K562 (cell line): ENCODE results near the gene GPR55. TPM values are rescaled to one million over a fixed set of nuclear protein-coding genes. Genes with fewer than 3 reads are reported as not detected.
A peak's percentile ranks its signal among the peaks of the same experiment; 100 is the strongest.

ENCODE experiments used
- ATAC-seq: fragments of 200-7000 bp; cut with Tn5 transposase; 3 replicates; pipeline ENCODE4 v1.9.1; 2020; ENCODE audit warnings: moderate library complexity
- BruUV-seq: library from RNA; stranded (reverse); fragments of 400-500 nt; replicated peaks from 2 replicates; lab custom pipeline; 2021; lab: Mats Ljungman, UMichigan
- CTCF ChIA-PET: fragments of 300-600 bp; formaldehyde crosslinking; extraction: SDS; loops from one replicate; lab custom pipeline; 2021; ENCODE audit warnings: low intra/inter-chr PET ratio; lab: Yijun Ruan, JAX
- POLR2A ChIA-PET: fragments of 300-600, 350-650 bp; sonication (Branson Sonifier 250); formaldehyde crosslinking; extraction: SDS; loops from one replicate; lab custom pipeline; 2021; ENCODE audit warnings: antibody characterized with exemption, inconsistent platforms; lab: Yijun Ruan, JAX
- DNase-seq, 4 experiments: peaks; one replicate each; pipeline versions ENCODE4 v3.0.0 to v3.0.0-alpha.2; 2011 to 2018; ENCODE audit warnings: low spot score in 3 of 4, mixed read lengths in 3 of 4; ENCODE audit errors: extremely low read depth in 1 of 4
- FAIRE-seq: peaks from 2 replicates; lab custom pipeline; 2011; peaks lifted over from hg19 to GRCh38; lab: Jason Lieb, UNC
- H2AFZ ChIP-seq: 2 replicates; pipeline ENCODE4 v1.6.0; 2011; ENCODE audit warnings: low read depth, low read length, control low read depth, inconsistent platforms
- H3K27ac ChIP-seq: fragments of 200-600 bp; 3 replicates; pipeline ENCODE4 v1.8.0; 2011; ENCODE audit warnings: low read depth, mild to moderate bottlenecking, control low read depth, inconsistent platforms, low read length, moderate library complexity, mixed read lengths; ENCODE audit errors: extremely low read depth
- H3K27me3 ChIP-seq, 2 experiments: fragments of 300-600 bp in 1 of 2; 2 replicates in 1 of 2; 3 replicates in 1 of 2; pipeline versions ENCODE4 v1.6.0 to v1.8.0; 2011; ENCODE audit warnings: inconsistent platforms in 2 of 2, low read length in 2 of 2, mild to moderate bottlenecking in 1 of 2, mixed read lengths in 1 of 2, moderate library complexity in 1 of 2; ENCODE audit not compliant: control insufficient read depth in 2 of 2, insufficient read depth in 2 of 2
- H3K36me3 ChIP-seq: fragments of 300-600 bp; 3 replicates; pipeline ENCODE4 v1.8.0; 2011; ENCODE audit warnings: mild to moderate bottlenecking, low read length, inconsistent platforms; ENCODE audit not compliant: control insufficient read depth, insufficient read depth
- H3K4me1 ChIP-seq, 2 experiments: fragments of 200-600 bp in 1 of 2; replicated peaks in 1 of 2; 2 replicates in 1 of 2; 3 replicates in 1 of 2; pipeline versions ENCODE4 v1.5.1 to v1.8.0; 2011; ENCODE audit warnings: inconsistent platforms in 2 of 2, low read length in 2 of 2, mild to moderate bottlenecking in 1 of 2, mixed read lengths in 1 of 2, moderate library complexity in 1 of 2; ENCODE audit not compliant: control insufficient read depth in 2 of 2, insufficient read depth in 2 of 2
- H3K4me2 ChIP-seq: 2 replicates; pipeline ENCODE4 v1.6.1; 2011; ENCODE audit warnings: low read length, control low read depth, inconsistent platforms, mixed read lengths; ENCODE audit not compliant: insufficient read depth
- H3K4me3 ChIP-seq: fragments of 200-600 bp; sonication (generic), shearing (Covaris generic); 2 replicates; pipeline ENCODE4 v1.5.1; 2016; ENCODE audit warnings: control low read depth, inconsistent platforms
- H3K79me2 ChIP-seq: fragments of 200-600 bp; 3 replicates; pipeline ENCODE4 v1.8.0; 2011; ENCODE audit warnings: low read length, inconsistent platforms; ENCODE audit not compliant: control insufficient read depth, insufficient read depth
- H3K9ac ChIP-seq, 2 experiments: 2 replicates each; pipeline versions ENCODE4 v1.6.0 to v1.6.1; 2011; ENCODE audit warnings: low read depth in 2 of 2, low read length in 2 of 2, control low read depth in 1 of 2, inconsistent platforms in 1 of 2, mild to moderate bottlenecking in 1 of 2, mixed read lengths in 1 of 2; ENCODE audit not compliant: insufficient read depth in 1 of 2
- H3K9me1 ChIP-seq: one replicate; pipeline ENCODE4 v1.6.0; 2011; ENCODE audit warnings: inconsistent platforms, mild to moderate bottlenecking, low read length, moderate library complexity; ENCODE audit not compliant: control insufficient read depth, insufficient read depth
- H3K9me3 ChIP-seq: replicated peaks from 2 replicates; pipeline ENCODE4 v1.5.1; 2011; ENCODE audit warnings: low read depth, low read length, inconsistent platforms; ENCODE audit not compliant: control insufficient read depth, insufficient read depth
- H4K20me1 ChIP-seq: replicated peaks from 2 replicates; pipeline ENCODE4 v1.6.1; 2011; ENCODE audit warnings: low read length, inconsistent platforms, mixed read lengths; ENCODE audit not compliant: control insufficient read depth, insufficient read depth
- BRD4 ChIP-seq: fragments of 200-600 bp; sonication (generic); IDR thresholded peaks from 2 replicates; pipeline ENCODE4 v1.6.1; 2017; ENCODE audit warnings: inconsistent platforms
- FOXK1 ChIP-seq: sonication (generic); formaldehyde crosslinking; IDR thresholded peaks from 2 replicates; pipeline ENCODE4 v1.8.0; 2022; ENCODE audit warnings: missing genetic modification reagents, mild to moderate bottlenecking, borderline replicate concordance
- HDAC3 ChIP-seq: fragments of 450-650 bp; IDR thresholded peaks from 2 replicates; pipeline ENCODE4 v1.6.1; 2018; ENCODE audit warnings: borderline replicate concordance, mild to moderate bottlenecking, moderate library complexity; ENCODE audit not compliant: partially characterized antibody
- KLF13 ChIP-seq: fragments of 450-650 bp; IDR thresholded peaks from 2 replicates; pipeline ENCODE4 v1.6.1; 2016; ENCODE audit warnings: missing genetic modification characterization, low read depth, mild to moderate bottlenecking, missing compliant biosample characterization, moderate library complexity, borderline replicate concordance
- POLR2H ChIP-seq: IDR thresholded peaks from 2 replicates; pipeline ENCODE4 v1.6.1; 2016; ENCODE audit warnings: missing genetic modification characterization, low read depth, mild to moderate bottlenecking, control low read depth, missing compliant biosample characterization, moderate library complexity
- RCOR1 ChIP-seq, 2 experiments: IDR thresholded peaks; 2 replicates each; pipeline ENCODE4 v1.6.1; 2012; ENCODE audit warnings: low read depth in 2 of 2, low read length in 2 of 2, borderline replicate concordance in 1 of 2, improper control_type of control experiment in 1 of 2
- ZNF239 ChIP-seq: fragments of 250-450 bp; sonication (Bioruptor Pico); IDR thresholded peaks from 2 replicates; pipeline ENCODE4 v1.4.0; 2020; ENCODE audit warnings: mild to moderate bottlenecking
- ZNF77 ChIP-seq: fragments of 250-450 bp; sonication (Bioruptor Pico); IDR thresholded peaks from 2 replicates; pipeline ENCODE4 v1.5.0; 2020
- whole genome bisulfite sequencing: fragments of 100-300 bp; shearing (Covaris generic); methylation state at CpG from one replicate; pipeline ENCODE4 v1.1.6; 2016; ENCODE audit warnings: low coverage, mixed read lengths; ENCODE audit not compliant: insufficient coverage; ENCODE audit errors: missing lambda C conversion rate; 5-methylcytosine and 5-hydroxymethylcytosine counted together
- in situ Hi-C: fragments of 300-500 bp; cut with MboI; formaldehyde crosslinking; loops from 4 replicates; pipeline ENCODE4 v1.15.0; 2018; ENCODE audit warnings: inconsistent platforms, mixed read lengths
- intact Hi-C: fragments of 100-400 bp; cut with micrococcal nuclease; formaldehyde crosslinking; loops from 2 replicates; pipeline ENCODE4 v1.14.2; 2022
- polyA plus RNA-seq, 8 experiments: library from polyadenylated mRNA; depleted of rRNA in 4 of 8; stranded (reverse) in 5 of 8; unstranded in 3 of 8; fragments of >200 nt; fragmentation: Nextera tagmentation in 2 of 8; fragmentation: Illumina TruSeq in 1 of 8; extraction: Ambion mirVana in 2 of 8; extraction: Trizol in 1 of 8; gene quantifications; 2 replicates each; pipeline versions ENCODE4 v1.2.1 to v1.2.3, GENCODE V29; 2011 to 2014; ENCODE audit warnings: inconsistent platforms in 1 of 8, missing spikeins in 1 of 8
- total RNA-seq, 7 experiments: library from RNA; depleted of rRNA in 6 of 7; stranded (reverse); fragments of >200 nt in 6 of 7; fragmentation: Illumina TruSeq in 2 of 7; extraction: Trizol in 2 of 7; gene quantifications; 2 replicates each; pipeline versions ENCODE4 v1.2.1 to v1.2.3, GENCODE V29; 2011 to 2021; ENCODE audit warnings: low replicate concordance in 1 of 7
- TF ChIP-seq, protein P1 (sequence below): fragments of 450-650 bp; IDR thresholded peaks from 2 replicates; pipeline ENCODE4 v1.7.0; 2016; ENCODE audit warnings: borderline replicate concordance

GPR55 gene
- total and polyA plus RNA-seq, 9 of the 15 experiments (the other 6 are each of a cell fraction or from before 2014, with no cell fraction given): 0.11 to 0.49 (median 0.27) TPM

- FAIRE-seq: no peak
- peak overlapping the region; percentile 61 to 95 for H3K9ac ChIP-seq
- WGBS: 0% methylated on average over 4 of the region's 24 CpGs
- TF ChIP-seq ZNF77 (CRISPR knock-in tag) (no peak), POLR2H (tag) (no peak), RCOR1 (IDR thresholded peaks at IDR 0.05; ENCODE audit: borderline replicate concordance in 1 of 2, low read depth in 2 of 2, low read length in 2 of 2) (no peak), BRD4 (no peak), HDAC3 (no peak), KLF13 (tag) (no peak), FOXK1 (CRISPR knock-in tag) (no peak), ZNF239 (CRISPR knock-in tag) (no peak)
- TF ChIP-seq, protein P1, sequence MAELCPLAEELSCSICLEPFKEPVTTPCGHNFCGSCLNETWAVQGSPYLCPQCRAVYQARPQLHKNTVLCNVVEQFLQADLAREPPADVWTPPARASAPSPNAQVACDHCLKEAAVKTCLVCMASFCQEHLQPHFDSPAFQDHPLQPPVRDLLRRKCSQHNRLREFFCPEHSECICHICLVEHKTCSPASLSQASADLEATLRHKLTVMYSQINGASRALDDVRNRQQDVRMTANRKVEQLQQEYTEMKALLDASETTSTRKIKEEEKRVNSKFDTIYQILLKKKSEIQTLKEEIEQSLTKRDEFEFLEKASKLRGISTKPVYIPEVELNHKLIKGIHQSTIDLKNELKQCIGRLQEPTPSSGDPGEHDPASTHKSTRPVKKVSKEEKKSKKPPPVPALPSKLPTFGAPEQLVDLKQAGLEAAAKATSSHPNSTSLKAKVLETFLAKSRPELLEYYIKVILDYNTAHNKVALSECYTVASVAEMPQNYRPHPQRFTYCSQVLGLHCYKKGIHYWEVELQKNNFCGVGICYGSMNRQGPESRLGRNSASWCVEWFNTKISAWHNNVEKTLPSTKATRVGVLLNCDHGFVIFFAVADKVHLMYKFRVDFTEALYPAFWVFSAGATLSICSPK: no peak
- TF ChIP-seq, all 486 proteins: peak for 0
- peaks cover 2% of the 10 kb centered on the region; the same call in 1 of the 2 replicates for H4K20me1 ChIP-seq
- in situ Hi-C loops: no loop called here
- CTCF ChIA-PET: no interaction called here
- H3K36me3 ChIP-seq: no peaks in the 10 kb centered on the region
- DNase-seq (peak in 2 of 4 experiments; percentile 52 to 53), ATAC-seq (no peak)
- H2AFZ ChIP-seq: peak overlapping the region; percentile 86
- POLR2A ChIA-PET: interaction anchor here (0.6 kb wide), 1 partner anchor 201 kb away, joined by 3 read pairs; no protein-coding TSS in a partner anchor
- no peaks in the 10 kb centered on the region for H3K9me1 ChIP-seq
- peak overlapping the region; percentile 46; the same call in 1 of the 3 replicates for H3K27ac ChIP-seq
- peaks cover 0 to 43% of the 10 kb centered on the region in 2 experiments; a peak in 3 of 5 replicates for H3K4me1 ChIP-seq
- peak overlapping the region; percentile 78 for H3K4me2 ChIP-seq
- no TSS peak for BruUV-seq
- H3K9me3 ChIP-seq: no peaks in the 10 kb centered on the region
- H3K27me3 ChIP-seq: peaks cover 2 to 26% of the 10 kb centered on the region in 2 experiments; a peak in 3 of 5 replicates
- H3K4me3 ChIP-seq: peak overlapping the region; percentile 66
- peaks cover 4% of the 10 kb centered on the region; the same call in 1 of the 3 replicates for H3K79me2 ChIP-seq
- intact Hi-C loops: no loop called here
These were observed 59.7 kb downstream of the GPR55 start for GRCh38 chr2:230865307-230865765.
